ENCODE measurements around the gene PLP1.
"Not testable (repeated sequence)": the region's sequence is repeated elsewhere in the genome, so short reads cannot be mapped to it uniquely, and the experiment has no call there.

The PLP1 gene

GRCh38 chrX:103776546-103776945, at the start of gene PLP1:
Gene PLP1 (plus strand): TSS chrX:103776840. CDS start chrX:103776996, 156 bp downstream.
- DNase-seq (ENCODE audit: low read depth in 4 of 4, low spot score in 1 of 4) = no peak

DNA sequence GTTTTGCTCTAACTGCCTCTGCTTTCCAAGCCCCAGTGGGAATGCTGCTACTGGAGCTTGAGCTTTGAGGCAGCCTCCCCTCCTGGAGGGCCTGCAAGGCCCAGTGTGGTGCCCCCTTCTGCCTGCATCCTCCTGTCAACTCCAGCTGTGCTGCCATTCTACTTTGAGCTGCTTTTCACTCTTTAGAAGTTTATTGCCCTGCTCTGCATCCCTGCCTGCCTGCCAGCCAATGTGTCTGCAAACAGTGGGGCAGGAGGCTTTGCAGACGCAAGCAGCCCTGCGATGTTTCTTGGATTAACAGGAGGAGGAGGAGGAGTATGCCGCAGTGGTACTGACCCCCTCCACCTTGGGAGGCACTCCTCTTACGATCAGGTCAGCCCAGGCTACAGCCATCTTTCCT, 49.5 kb upstream of the PLP1 start:
- no peak for DNase-seq (ENCODE audit: low read depth in 4 of 4, low spot score in 1 of 4)

GRCh38 chrX:103729015-103729414, 47.6 kb upstream of the PLP1 start:
- no peak for DNase-seq (ENCODE audit: low read depth in 4 of 4, low spot score in 1 of 4)

GRCh38 chrX:103730147-103730795, 46.4 kb upstream of the PLP1 start:
- no peak for DNase-seq (ENCODE audit: low read depth in 4 of 4, low spot score in 1 of 4)

DNA sequence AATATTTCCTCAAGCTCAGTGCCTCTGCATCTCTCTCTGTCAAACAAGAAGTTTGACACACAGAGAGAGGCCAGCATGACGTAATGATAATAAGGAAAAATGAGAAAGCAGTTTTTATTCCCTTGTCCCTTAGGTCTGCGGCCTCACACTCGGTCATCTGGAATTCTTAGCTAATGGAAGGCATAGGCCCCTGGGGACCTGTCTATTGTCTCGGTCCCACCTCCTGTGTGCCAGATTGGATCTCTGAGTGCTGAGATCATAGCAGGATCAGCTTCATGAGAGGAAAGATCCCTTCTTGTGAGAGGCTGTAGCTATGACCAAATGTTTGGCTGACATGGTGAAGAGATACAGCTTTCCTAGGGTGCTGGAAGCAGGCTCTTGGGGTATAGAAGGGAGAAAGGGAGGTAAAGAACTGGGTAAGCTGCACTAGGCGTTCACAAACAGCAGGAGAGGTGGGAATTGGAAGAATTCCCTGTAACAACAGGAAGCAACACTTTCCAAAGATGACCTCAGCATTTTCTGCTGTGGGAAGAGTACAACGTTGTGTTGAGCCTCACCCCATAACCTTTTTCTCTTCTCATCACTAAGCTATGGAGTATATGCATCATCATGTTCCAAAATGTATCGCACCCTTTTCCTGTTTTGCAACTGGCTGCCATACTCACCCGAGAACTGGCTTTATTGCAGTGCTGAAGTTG, 45.7 kb upstream of the PLP1 start:
- no peak for DNase-seq (ENCODE audit: low read depth in 4 of 4, low spot score in 1 of 4)

DNA sequence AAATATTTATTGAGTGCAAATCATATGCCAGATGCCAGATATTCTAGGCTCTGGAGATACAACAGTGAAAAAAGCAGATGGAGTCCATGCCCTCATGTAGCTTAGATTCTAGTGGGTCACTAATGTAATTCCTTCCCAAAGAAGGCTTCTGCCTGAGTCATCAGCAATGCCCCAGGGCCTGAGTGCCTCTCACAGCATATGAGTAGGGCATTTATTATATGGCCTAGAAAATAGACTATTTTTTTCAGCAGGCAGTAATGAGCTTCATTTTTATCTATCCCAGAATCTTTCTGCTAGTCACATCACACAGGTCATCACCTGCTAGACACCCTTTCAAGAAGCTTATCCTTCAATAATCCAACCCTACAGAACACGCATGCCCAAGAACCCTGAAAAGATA, 43.6 kb upstream of the PLP1 start:
- DNase-seq (ENCODE audit: low read depth in 4 of 4, low spot score in 1 of 4) = no peak

- no peak for DNase-seq (ENCODE audit: low read depth in 4 of 4, low spot score in 1 of 4)
Measured at GRCh38 chrX:103734125-103734760, 42.4 kb upstream of the PLP1 start.

DNA sequence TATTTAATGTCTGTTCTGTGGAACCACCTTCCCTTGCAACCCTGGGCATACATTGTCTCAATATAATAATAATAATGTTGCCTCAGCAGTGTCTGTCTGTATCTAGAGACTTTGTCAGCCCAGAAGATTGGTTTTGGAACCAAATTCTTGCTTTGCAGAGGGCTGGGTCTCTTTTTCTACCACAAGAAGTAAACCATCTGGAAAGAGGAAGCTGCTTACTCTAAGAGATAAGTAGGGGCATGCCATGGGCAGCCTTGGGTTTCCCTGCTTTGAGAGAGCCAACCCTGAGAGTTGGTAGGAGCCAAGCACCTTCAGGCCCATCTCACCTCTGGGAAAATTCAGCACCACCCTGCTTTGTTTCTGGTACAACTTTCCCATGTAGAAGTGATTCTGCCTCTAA, 38.9 kb upstream of the PLP1 start:
- DNase-seq (ENCODE audit: low read depth in 4 of 4, low spot score in 1 of 4) = no peak

DNA sequence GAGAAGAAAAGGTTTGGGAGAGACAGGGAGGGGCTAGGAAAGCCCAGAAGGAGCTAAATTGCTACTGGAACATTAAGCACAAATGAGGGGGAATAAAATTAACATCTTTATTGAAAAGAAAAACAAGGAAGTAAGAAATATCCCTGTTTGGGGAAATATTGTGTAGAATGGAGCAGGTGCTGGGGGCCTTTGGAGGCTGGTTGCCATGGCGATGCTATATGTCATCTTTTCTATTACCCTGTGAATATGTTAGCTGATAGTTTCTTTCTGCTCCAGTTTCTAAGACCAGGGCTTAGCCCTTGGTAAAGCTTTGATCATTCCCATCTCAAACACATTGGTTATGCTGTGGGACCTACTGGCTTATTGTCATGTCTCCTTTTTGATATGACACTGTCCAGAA, 37.2 kb upstream of the PLP1 start:
- DNase-seq (ENCODE audit: low read depth in 4 of 4, low spot score in 1 of 4) = no peak

- DNase-seq (ENCODE audit: low read depth in 4 of 4, low spot score in 1 of 4) = no peak
Measured at GRCh38 chrX:103741879-103742278, 34.8 kb upstream of the PLP1 start.

GRCh38 chrX:103742339-103742738, 34.3 kb upstream of the PLP1 start:
- DNase-seq (ENCODE audit: low read depth in 4 of 4, low spot score in 1 of 4) = no peak

- DNase-seq (ENCODE audit: low read depth in 4 of 4, low spot score in 1 of 4) = no peak
Measured at GRCh38 chrX:103747163-103747562, 29.5 kb upstream of the PLP1 start.

GRCh38 chrX:103754401-103754800, 22.2 kb upstream of the PLP1 start:
- no peak for DNase-seq (ENCODE audit: low read depth in 4 of 4, low spot score in 1 of 4)

DNA sequence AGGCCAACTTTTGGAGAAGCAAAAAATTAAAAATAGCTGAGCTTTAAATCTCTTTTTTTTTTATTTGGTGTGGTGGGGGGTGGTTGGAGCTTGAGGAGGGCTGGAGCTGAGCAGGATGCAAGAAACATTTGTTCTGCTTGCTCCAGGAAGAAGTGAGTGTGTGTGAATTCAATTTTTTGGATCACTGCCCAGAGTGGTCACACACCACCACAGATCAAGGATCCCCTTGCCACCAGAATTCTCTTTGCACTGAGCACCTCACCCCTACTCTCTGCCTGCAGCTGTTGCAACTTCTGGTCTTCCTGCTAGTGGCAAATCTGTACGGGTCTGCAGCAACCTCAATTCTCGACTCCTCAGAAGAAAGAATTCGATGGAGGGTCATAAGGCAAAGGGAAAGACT, 19.9 kb upstream of the PLP1 start:
- DNase-seq (ENCODE audit: low read depth in 4 of 4, low spot score in 1 of 4) = no peak

- no peak for DNase-seq (ENCODE audit: low read depth in 4 of 4, low spot score in 1 of 4)
Measured at GRCh38 chrX:103758555-103758954, 18.1 kb upstream of the PLP1 start.

DNA sequence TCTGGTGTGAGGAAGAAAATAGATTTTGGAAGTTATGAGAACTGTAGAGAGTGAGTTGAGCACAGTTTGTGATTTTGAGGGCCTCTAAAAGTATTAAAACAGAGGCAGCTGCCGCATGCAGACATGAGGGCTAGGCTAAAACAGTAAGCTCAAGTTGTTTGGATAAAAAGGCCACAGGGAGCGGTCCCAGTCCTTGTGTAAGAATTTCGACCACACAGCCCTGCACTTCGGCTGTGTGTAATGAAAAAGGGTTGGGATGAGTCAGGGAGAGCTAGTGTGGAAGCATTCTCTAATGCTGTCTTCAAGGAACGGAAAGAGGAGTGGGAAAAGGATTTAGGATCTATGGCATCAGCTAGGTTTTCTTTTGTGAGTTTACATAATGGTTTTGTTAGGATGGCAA, 13.1 kb upstream of the PLP1 start:
- DNase-seq (ENCODE audit: low read depth in 4 of 4, low spot score in 1 of 4) = not testable (repeated sequence)

DNA sequence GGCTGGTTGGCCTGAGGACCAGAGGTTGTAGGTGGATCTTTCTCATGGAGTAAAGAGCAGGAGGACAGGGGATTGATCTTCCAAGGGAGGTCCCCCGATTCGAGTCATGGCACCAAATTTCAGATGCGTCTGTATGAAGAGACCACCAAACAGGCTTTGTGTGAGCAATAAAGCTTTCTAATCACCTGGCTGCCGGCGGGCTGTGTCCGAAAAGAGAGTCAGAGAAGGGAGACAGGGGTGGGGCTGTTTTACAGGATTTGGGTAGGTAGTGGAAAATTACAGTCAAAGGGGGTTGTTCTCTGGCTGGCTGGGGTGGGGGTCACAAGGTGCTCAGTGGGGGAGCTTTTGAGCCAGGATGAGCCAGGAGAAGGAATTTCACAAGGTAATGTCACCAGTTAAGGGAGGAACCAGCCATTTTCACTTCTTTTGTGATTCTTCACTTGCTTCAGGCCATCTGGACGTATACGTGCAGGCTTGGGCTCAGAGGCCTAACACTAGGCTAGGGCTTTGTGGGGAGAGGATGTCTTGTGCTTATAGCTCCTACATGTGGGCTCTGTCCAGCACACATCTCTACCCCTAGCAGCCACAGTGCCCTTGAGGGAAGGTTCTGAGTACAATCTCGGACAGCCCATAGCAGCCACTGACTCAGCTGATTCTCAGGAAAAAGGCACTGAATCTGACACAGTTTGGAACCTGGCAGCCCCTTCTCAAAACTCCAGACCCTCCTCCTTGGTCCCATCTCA, 9.7 kb upstream of the PLP1 start:
- DNase-seq (ENCODE audit: low read depth in 4 of 4, low spot score in 1 of 4) = not testable (repeated sequence)

DNA sequence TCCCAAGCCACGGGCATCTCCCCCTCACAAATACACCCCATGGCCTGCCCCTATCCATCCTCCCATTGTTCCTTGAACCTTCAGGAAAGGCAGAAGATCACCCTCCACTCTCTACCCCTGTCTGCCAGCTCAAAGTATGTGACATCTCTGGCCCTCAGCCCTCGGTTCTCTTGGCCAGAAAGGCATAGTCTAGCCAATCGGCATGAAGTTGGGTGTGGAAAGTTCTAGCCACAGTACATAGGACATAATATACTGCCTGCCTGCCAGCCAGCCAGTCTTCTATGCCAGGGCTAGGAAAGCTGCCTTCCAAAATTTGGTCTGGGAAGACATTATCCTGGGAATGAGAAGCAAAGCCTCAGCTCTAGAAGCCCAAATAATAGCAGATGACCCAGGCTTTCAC, 3.2 kb upstream of the PLP1 start:
- no peak for DNase-seq (ENCODE audit: low read depth in 4 of 4, low spot score in 1 of 4)

DNA sequence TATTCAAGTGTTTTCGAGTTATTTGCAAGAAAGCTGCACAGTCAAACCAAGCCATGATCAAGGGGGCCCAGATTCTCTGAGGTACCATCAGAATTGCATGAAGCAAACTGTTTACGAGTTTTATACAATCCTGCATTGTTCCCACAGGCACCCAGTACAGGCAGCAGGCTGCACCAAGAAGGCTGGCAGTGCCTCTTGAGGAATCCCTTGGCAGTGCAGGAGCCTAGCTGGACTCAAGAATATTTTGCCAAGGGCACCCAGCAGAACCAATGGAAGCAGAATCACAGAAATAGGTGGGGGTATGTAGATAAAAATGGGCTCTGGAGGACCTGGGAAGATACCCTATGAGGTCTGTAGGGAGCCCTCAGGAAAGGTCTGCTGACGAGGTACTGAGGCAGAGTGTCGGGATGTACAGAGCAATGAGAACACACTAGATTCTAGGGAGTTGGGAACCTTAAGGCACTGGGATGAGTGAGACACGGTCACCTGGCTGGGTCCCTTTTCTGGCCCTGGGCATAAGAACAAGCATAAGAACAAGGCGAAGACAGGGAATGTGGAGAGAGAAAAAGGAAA, 2.5 kb upstream of the PLP1 start:
- DNase-seq (ENCODE audit: low read depth in 4 of 4, low spot score in 1 of 4) = no peak

- no peak for DNase-seq (ENCODE audit: low read depth in 4 of 4, low spot score in 1 of 4)
Measured at GRCh38 chrX:103779141-103779789, 2.6 kb downstream of the PLP1 start.

All from stimulated activated CD4-positive, alpha-beta T cell treated with anti-CD3 and anti-CD28 coated beads, Interleukin-1b, Interleukin-23, amount 100 ng/mL, for 24 hours (primary cell).